OCI-LY7 (cell line): ENCODE results near the gene GPC3.

Experiments
- CTCF ChIP-seq: fragments of 200-600 bp; sonication (generic); conservative IDR thresholded peaks from 2 replicates; pipeline ENCODE4 v1.5.1; 2014; ENCODE audit warnings: mild to moderate bottlenecking, antibody characterized with exemption, low read length, moderate library complexity, mixed read lengths
- EZH2phosphoT487 ChIP-seq: fragments of 200-600 bp; sonication (generic); IDR thresholded peaks from 2 replicates; pipeline ENCODE4 v1.6.1; 2018; ENCODE audit warnings: low read depth, borderline replicate concordance, mild to moderate bottlenecking, mixed run types, antibody characterized with exemption, low read length, moderate library complexity, mixed read lengths

GRCh38 chrX:133699023-133699728 is 286.2 kb downstream of the GPC3 start:
- TF ChIP-seq CTCF (no peak), EZH2phosphoT487 (no peak)
